Transverse colon (tissue), 4 donors: ENCODE data around the gene ADGRF3. TPM values are rescaled to one million over a fixed set of nuclear protein-coding genes. Genes with fewer than 3 reads are reported as not detected.

Source experiments
- DNase-seq: peaks from one replicate; pipeline ENCODE4 v3.0.0-alpha.2; 2019
- H3K27ac ChIP-seq, 4 donors: fragments of 200-600 bp; sonication (generic); 2 replicates each; pipeline ENCODE4 v1.5.1; 2016 to 2018; ENCODE audit warnings: inconsistent platforms in 4 of 4
- H3K27me3 ChIP-seq: fragments of 200-600 bp; sonication (generic); 2 replicates; pipeline ENCODE4 v1.5.1; 2017; ENCODE audit warnings: inconsistent platforms
- H3K36me3 ChIP-seq, 4 donors: fragments of 200-600 bp; sonication (generic); 2 replicates each; pipeline ENCODE4 v1.5.1; 2017 to 2019; ENCODE audit warnings: inconsistent platforms in 4 of 4
- H3K4me1 ChIP-seq, 4 donors: fragments of 200-600 bp; sonication (generic); 2 replicates each; pipeline ENCODE4 v1.5.1; 2017 to 2020; ENCODE audit warnings: inconsistent platforms in 4 of 4
- H3K4me3 ChIP-seq, 4 donors: fragments of 200-600 bp; sonication (generic); 1 replicate in 1 of 4; 2 replicates in 3 of 4; pipeline versions ENCODE4 v1.5.1 to v1.6.1; 2017 to 2019; ENCODE audit warnings: inconsistent platforms in 4 of 4
- H3K9me3 ChIP-seq, 2 donors: fragments of 200-600 bp; sonication (generic); 2 replicates each; pipeline ENCODE4 v1.5.1; 2017 to 2019; ENCODE audit warnings: inconsistent platforms in 2 of 2
- CTCF ChIP-seq, 5 experiments: fragments of 200-600 bp in 3 of 5; fragments of 450-650 bp in 2 of 5; sonication (generic) in 3 of 5; IDR thresholded peaks; 1 replicate in 2 of 5; 2 replicates in 3 of 5; pipeline ENCODE4 v1.5.1; 2016 to 2017; ENCODE audit warnings: antibody characterized with exemption in 5 of 5, inconsistent platforms in 3 of 5, mild to moderate bottlenecking in 2 of 5, moderate library complexity in 1 of 5
- EP300 ChIP-seq: sonication (generic); formaldehyde crosslinking; IDR thresholded peaks from one replicate; pipeline ENCODE4 v1.6.1; 2017; ENCODE audit warnings: antibody characterized with exemption, low read depth
- POLR2A ChIP-seq: fragments of 450-650 bp; IDR thresholded peaks from one replicate; pipeline ENCODE4 v1.6.1; 2016; ENCODE audit warnings: antibody characterized with exemption, mild to moderate bottlenecking, moderate library complexity
- POLR2AphosphoS5 ChIP-seq, 3 donors: sonication (generic); formaldehyde crosslinking; IDR thresholded peaks; one replicate each; pipeline ENCODE4 v1.6.1; 2016; ENCODE audit warnings: antibody characterized with exemption in 3 of 3
- WGBS, 2 donors: methylation state at CpG; one replicate each; pipeline ENCODE4 v1.1.5; 2018; ENCODE audit warnings: low coverage in 1 of 2; 5-methylcytosine and 5-hydroxymethylcytosine counted together
- in situ Hi-C, 4 donors: fragments of 200-750 bp; cut with MboI; loops; one replicate each; pipeline versions ENCODE4 v1.15.0 to v1.15.1; 2017; ENCODE audit warnings: low sequenced_read_pairs in 3 of 4, low pct_ligation_motif_present in 1 of 4, low pct_unique_long_range_greater_than_20kb in 1 of 4
- intact Hi-C: fragments of 100-400 bp; cut with DNase I; formaldehyde crosslinking; loops from one replicate; pipeline ENCODE4 v1.15.1; 2023; ENCODE audit warnings: low total_unique reads
- total RNA-seq, 4 donors: library from RNA; depleted of rRNA; stranded (reverse); fragments of >200 nt; gene quantifications; one replicate each; pipeline ENCODE4 v1.1.0, GENCODE V29; 2016

ADGRF3 gene
- total RNA-seq, 4 donors from 2014 or later: not detected

GRCh38 chr2:26316845-26317244 lies 29.7 kb downstream of the ADGRF3 start:
- Histone ChIP-seq H3K27me3 (no peaks in the 10 kb centered on the region), H3K4me3 (no peak overlapping the region), H3K27ac (no peak overlapping the region), H3K36me3 (no peaks in the 10 kb centered on the region), H3K9me3 (no peaks in the 10 kb centered on the region), H3K4me1 (no peaks in the 10 kb centered on the region)
- TF ChIP-seq CTCF (IDR thresholded peaks at IDR 0.05) (no peak), POLR2AphosphoS5 (IDR thresholded peaks at IDR 0.05) (no peak), EP300 (no peak), POLR2A (no peak)
- no peak for DNase-seq
- in situ Hi-C loops: loop anchor here in 1 of 4 donors (25.0 kb wide), 1 partner anchor 355 kb away; no protein-coding TSS in a partner anchor
- WGBS, 2 donors: 94% methylated on average over 6 of the region's 6 CpGs; no CpG with 5 or more reads in 1 of the 2 donors
- intact Hi-C loops: no loop called here

- DNase-seq: no peak
- intact Hi-C loops: no loop called here
- no peaks in the 10 kb centered on the region for H3K36me3 ChIP-seq
- TF ChIP-seq EP300 (no peak), POLR2A (no peak), POLR2AphosphoS5 (IDR thresholded peaks at IDR 0.05) (no peak), CTCF (IDR thresholded peaks at IDR 0.05) (no peak)
- no peaks in the 10 kb centered on the region for H3K27me3 ChIP-seq
- no peaks in the 10 kb centered on the region for H3K9me3 ChIP-seq
- in situ Hi-C loops: loop anchor here in 1 of 4 donors (25.0 kb wide), 1 partner anchor 354 kb away; no protein-coding TSS in a partner anchor
- no peak overlapping the region for H3K27ac ChIP-seq
- no peaks in the 10 kb centered on the region for H3K4me1 ChIP-seq
- no peak overlapping the region for H3K4me3 ChIP-seq
- WGBS, 2 donors: 88% methylated on average over 2 of the region's 2 CpGs; no CpG with 5 or more reads in 1 of the 2 donors
These were observed 30.5 kb downstream of the ADGRF3 start for GRCh38 chr2:26316041-26316440.

- Histone ChIP-seq H3K9me3 (no peaks in the 10 kb centered on the region), H3K27me3 (no peaks in the 10 kb centered on the region), H3K4me1 (no peaks in the 10 kb centered on the region), H3K36me3 (no peaks in the 10 kb centered on the region), H3K27ac (no peak overlapping the region), H3K4me3 (no peak overlapping the region)
- no peak for TF ChIP-seq POLR2AphosphoS5 (IDR thresholded peaks at IDR 0.05)
- TF ChIP-seq POLR2A: no peak
- DNase-seq: no peak
- in situ Hi-C loops: loop anchor here in 1 of 4 donors (25.0 kb wide), 1 partner anchor 352 kb away; no protein-coding TSS in a partner anchor
- WGBS, 2 donors: 60 to 78% methylated on average over 1 to 8 of the region's 8 CpGs
- intact Hi-C loops: no loop called here
These were observed 32.3 kb downstream of the ADGRF3 start for GRCh38 chr2:26314243-26314642.

- TF ChIP-seq POLR2A (no peak), CTCF (IDR thresholded peaks at IDR 0.05) (no peak), POLR2AphosphoS5 (IDR thresholded peaks at IDR 0.05) (no peak), EP300 (no peak)
- no peak for DNase-seq
- in situ Hi-C loops (loop anchor here in 1 of 4 donors (25.0 kb wide), 1 partner anchor 351 kb away; no protein-coding TSS in a partner anchor), intact Hi-C loops (no loop called here)
- H3K27ac ChIP-seq: no peak overlapping the region
- H3K36me3 ChIP-seq: no peaks in the 10 kb centered on the region
- no peaks in the 10 kb centered on the region for H3K9me3 ChIP-seq
- H3K4me1 ChIP-seq: no peaks in the 10 kb centered on the region
- 87% methylated on average over 12 of the region's 12 CpGs; no CpG with 5 or more reads in 1 of the 2 donors for WGBS, 2 donors
- H3K27me3 ChIP-seq: no peaks in the 10 kb centered on the region
- no peak overlapping the region for H3K4me3 ChIP-seq
These were observed 33.1 kb downstream of the ADGRF3 start for GRCh38 chr2:26313446-26313845.

- in situ Hi-C loops: loop anchor here in 1 of 4 donors (25.0 kb wide), 1 partner anchor 350 kb away; no protein-coding TSS in a partner anchor
- no peak for DNase-seq
- 89 to 100% methylated on average over 4 to 8 of the region's 9 CpGs for WGBS, 2 donors
- Histone ChIP-seq H3K27ac (no peak overlapping the region), H3K4me1 (no peaks in the 10 kb centered on the region), H3K36me3 (no peaks in the 10 kb centered on the region), H3K9me3 (no peaks in the 10 kb centered on the region), H3K27me3 (no peaks in the 10 kb centered on the region), H3K4me3 (no peak overlapping the region)
- TF ChIP-seq POLR2AphosphoS5 (IDR thresholded peaks at IDR 0.05): no peak
- intact Hi-C loops: no loop called here
These were observed 34.1 kb downstream of the ADGRF3 start for GRCh38 chr2:26312471-26312870.
